Astrocyte (in vitro differentiated cells and primary cell): ENCODE measurements around the gene SPP2. TPM values are rescaled to one million over a fixed set of nuclear protein-coding genes. Genes with fewer than 3 reads are reported as not detected.

Source experiments
- DNase-seq: peaks from one replicate; pipeline ENCODE4 v3.0.0-alpha.2; 2010; ENCODE audit warnings: low read depth
- FAIRE-seq: peaks from 2 replicates; lab custom pipeline; 2011; peaks lifted over from hg19 to GRCh38; lab: Jason Lieb, UNC
- H2AFZ ChIP-seq: 2 replicates; pipeline ENCODE4 v1.6.0; 2012; ENCODE audit warnings: low read depth, low read length, inconsistent platforms
- H3K27ac ChIP-seq: 2 replicates; pipeline ENCODE4 v1.5.1; 2011; ENCODE audit warnings: low read depth, low read length, inconsistent platforms
- H3K27me3 ChIP-seq: 2 replicates; pipeline ENCODE4 v1.6.0; 2011; ENCODE audit warnings: low read length, inconsistent platforms; ENCODE audit not compliant: insufficient read depth
- H3K36me3 ChIP-seq: 2 replicates; pipeline ENCODE4 v1.5.1; 2011; ENCODE audit warnings: low read length, inconsistent platforms; ENCODE audit not compliant: insufficient read depth
- H3K4me1 ChIP-seq: 2 replicates; pipeline ENCODE4 v1.5.1; 2011; ENCODE audit warnings: low read length, inconsistent platforms; ENCODE audit not compliant: insufficient read depth
- H3K4me2 ChIP-seq: 2 replicates; pipeline ENCODE4 v1.6.0; 2012; ENCODE audit warnings: low read length, inconsistent platforms
- H3K4me3 ChIP-seq: 2 replicates; pipeline ENCODE4 v1.5.1; 2011; ENCODE audit warnings: low read depth, mild to moderate bottlenecking, low read length, inconsistent platforms; ENCODE audit not compliant: insufficient read depth
- H3K79me2 ChIP-seq: 2 replicates; pipeline ENCODE4 v1.6.0; 2012; ENCODE audit warnings: mild to moderate bottlenecking, low read length, inconsistent platforms; ENCODE audit not compliant: insufficient read depth
- H3K9ac ChIP-seq: 2 replicates; pipeline ENCODE4 v1.6.0; 2012; ENCODE audit warnings: mild to moderate bottlenecking, low read length, inconsistent platforms
- H3K9me3 ChIP-seq: 2 replicates; pipeline ENCODE4 v1.5.1; 2012; ENCODE audit warnings: low read depth, mild to moderate bottlenecking, low read length, inconsistent platforms; ENCODE audit not compliant: insufficient read depth
- H4K20me1 ChIP-seq: 2 replicates; pipeline ENCODE4 v1.6.0; 2012; ENCODE audit warnings: low read length, inconsistent platforms; ENCODE audit not compliant: insufficient read depth
- H3K27ac Mint-ChIP-seq: one replicate; pipeline ENCODE4 v1.8.0; 2021; ENCODE audit warnings: mild to moderate bottlenecking, mixed read lengths; ENCODE audit not compliant: unreplicated experiment
- H3K27me3 Mint-ChIP-seq: one replicate; pipeline ENCODE4 v1.8.0; 2021; ENCODE audit warnings: low read depth, mixed read lengths; ENCODE audit not compliant: unreplicated experiment
- H3K36me3 Mint-ChIP-seq: one replicate; pipeline ENCODE4 v1.8.0; 2021; ENCODE audit warnings: low read depth, mixed read lengths; ENCODE audit not compliant: unreplicated experiment
- H3K4me1 Mint-ChIP-seq: one replicate; pipeline ENCODE4 v1.8.0; 2021; ENCODE audit warnings: low read depth, mixed read lengths; ENCODE audit not compliant: unreplicated experiment
- H3K4me3 Mint-ChIP-seq: one replicate; pipeline ENCODE4 v1.8.0; 2021; ENCODE audit warnings: mild to moderate bottlenecking, moderate library complexity, mixed read lengths; ENCODE audit not compliant: unreplicated experiment
- H3K9me3 Mint-ChIP-seq: one replicate; pipeline ENCODE4 v1.8.0; 2021; ENCODE audit warnings: mild to moderate bottlenecking, mixed read lengths; ENCODE audit not compliant: unreplicated experiment
- EZH2 ChIP-seq: IDR thresholded peaks from 2 replicates; pipeline ENCODE4 v1.6.1; 2012; ENCODE audit warnings: mild to moderate bottlenecking, low read length, inconsistent platforms; ENCODE audit not compliant: insufficient read depth
- total RNA-seq: library from RNA; stranded (reverse); gene quantifications from 2 replicates; pipeline ENCODE4 v1.2.1, GENCODE V29; 2021
- TF ChIP-seq, protein P1 (sequence below): IDR thresholded peaks from 2 replicates; pipeline ENCODE4 v1.5.1; 2011; ENCODE audit warnings: low read depth, mild to moderate bottlenecking, inconsistent platforms, low read length, moderate library complexity; ENCODE audit not compliant: insufficient read depth

Gene SPP2
- total RNA-seq, 1 donor from 2014 or later = not detected

DNA sequence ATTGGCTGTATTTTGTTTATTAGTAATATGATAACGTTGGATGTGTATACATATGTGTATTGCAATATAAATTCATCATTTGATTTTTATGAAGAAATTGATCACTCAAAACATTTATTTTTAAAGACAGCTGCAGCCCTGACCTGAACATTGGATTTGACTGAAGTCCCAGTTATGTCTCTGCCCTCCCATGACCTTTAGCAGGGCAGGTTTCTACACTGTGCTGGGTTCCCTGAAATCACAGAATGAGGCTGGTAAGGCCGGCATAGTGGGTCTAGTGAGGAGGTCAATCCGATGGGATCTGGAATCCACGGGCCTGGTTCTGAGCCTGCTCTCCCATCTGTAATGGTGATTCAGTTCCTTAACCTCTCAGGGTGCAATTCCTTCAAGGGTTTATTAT is 22.0 kb downstream of the SPP2 start:
- Histone ChIP-seq H3K9ac (no peak overlapping the region), H3K27me3 (no peaks in the 10 kb centered on the region), H3K4me2 (no peak overlapping the region), H3K9me3 (no peaks in the 10 kb centered on the region), H3K4me3 (no peak overlapping the region), H2AFZ (no peak overlapping the region), H3K27ac (no peak overlapping the region), H3K4me1 (no peaks in the 10 kb centered on the region), H4K20me1 (no peaks in the 10 kb centered on the region), H3K36me3 (no peaks in the 10 kb centered on the region), H3K79me2 (no peaks in the 10 kb centered on the region)
- Mint-ChIP-seq H3K27me3 (peaks cover 5% of the 10 kb centered on the region), H3K36me3 (no peaks in the 10 kb centered on the region), H3K27ac (no peak overlapping the region), H3K4me3 (no peak overlapping the region), H3K4me1 (peaks cover 2% of the 10 kb centered on the region), H3K9me3 (peaks cover 6% of the 10 kb centered on the region)
- FAIRE-seq = no peak
- TF ChIP-seq EZH2 = no peak
- TF ChIP-seq, protein P1, sequence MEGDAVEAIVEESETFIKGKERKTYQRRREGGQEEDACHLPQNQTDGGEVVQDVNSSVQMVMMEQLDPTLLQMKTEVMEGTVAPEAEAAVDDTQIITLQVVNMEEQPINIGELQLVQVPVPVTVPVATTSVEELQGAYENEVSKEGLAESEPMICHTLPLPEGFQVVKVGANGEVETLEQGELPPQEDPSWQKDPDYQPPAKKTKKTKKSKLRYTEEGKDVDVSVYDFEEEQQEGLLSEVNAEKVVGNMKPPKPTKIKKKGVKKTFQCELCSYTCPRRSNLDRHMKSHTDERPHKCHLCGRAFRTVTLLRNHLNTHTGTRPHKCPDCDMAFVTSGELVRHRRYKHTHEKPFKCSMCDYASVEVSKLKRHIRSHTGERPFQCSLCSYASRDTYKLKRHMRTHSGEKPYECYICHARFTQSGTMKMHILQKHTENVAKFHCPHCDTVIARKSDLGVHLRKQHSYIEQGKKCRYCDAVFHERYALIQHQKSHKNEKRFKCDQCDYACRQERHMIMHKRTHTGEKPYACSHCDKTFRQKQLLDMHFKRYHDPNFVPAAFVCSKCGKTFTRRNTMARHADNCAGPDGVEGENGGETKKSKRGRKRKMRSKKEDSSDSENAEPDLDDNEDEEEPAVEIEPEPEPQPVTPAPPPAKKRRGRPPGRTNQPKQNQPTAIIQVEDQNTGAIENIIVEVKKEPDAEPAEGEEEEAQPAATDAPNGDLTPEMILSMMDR = no peak
- no peak for DNase-seq

DNA sequence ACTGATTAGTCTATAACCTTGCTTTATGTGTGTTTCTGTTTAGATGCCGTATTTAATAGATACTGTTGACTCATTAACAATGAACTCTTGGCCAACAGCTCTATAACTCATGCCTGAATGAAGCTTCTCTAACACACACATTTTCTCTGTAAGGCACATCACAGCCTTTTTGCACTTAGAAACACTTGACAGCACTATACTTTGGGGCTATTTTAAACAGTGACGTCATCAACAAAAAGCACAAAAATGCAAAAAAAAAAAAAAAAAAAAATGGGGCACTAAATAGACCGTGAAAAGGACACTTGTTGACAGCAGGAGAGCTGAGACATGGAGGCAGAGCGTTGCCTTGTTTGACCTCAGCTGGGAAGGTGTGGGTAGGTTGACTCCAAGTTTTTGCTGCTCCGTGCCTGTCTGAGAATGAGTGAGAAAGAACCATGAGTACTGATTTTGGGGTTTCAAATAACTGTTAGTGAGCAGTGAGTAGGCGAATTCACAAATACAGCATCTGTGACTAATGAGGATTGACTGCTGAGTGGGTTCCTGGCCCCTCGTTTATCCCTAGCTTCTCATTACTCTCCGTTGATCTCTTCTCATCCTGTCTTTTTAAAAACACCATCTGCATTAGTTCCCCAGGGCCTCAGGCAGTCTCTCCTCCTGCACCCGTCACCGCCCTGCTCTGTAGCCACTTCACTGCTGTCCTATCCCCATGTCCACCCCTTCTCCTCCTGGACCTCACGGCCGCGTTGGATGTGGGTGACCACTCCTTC is 24.4 kb downstream of the SPP2 start:
- Histone ChIP-seq H3K4me3 (no peak overlapping the region), H3K36me3 (no peaks in the 10 kb centered on the region), H3K9me3 (no peaks in the 10 kb centered on the region), H3K9ac (no peak overlapping the region), H3K4me2 (no peak overlapping the region), H3K4me1 (no peaks in the 10 kb centered on the region), H3K79me2 (no peaks in the 10 kb centered on the region), H3K27ac (no peak overlapping the region), H3K27me3 (no peaks in the 10 kb centered on the region), H2AFZ (no peak overlapping the region), H4K20me1 (no peaks in the 10 kb centered on the region)
- DNase-seq (peak; percentile 38), FAIRE-seq (no peak)
- Mint-ChIP-seq H3K27ac (no peak overlapping the region), H3K9me3 (peaks cover 3% of the 10 kb centered on the region), H3K4me1 (peaks cover 2% of the 10 kb centered on the region), H3K27me3 (peaks cover 5% of the 10 kb centered on the region), H3K4me3 (no peak overlapping the region), H3K36me3 (no peaks in the 10 kb centered on the region)
- TF ChIP-seq, protein P1 = no peak
- no peak for TF ChIP-seq EZH2

DNA sequence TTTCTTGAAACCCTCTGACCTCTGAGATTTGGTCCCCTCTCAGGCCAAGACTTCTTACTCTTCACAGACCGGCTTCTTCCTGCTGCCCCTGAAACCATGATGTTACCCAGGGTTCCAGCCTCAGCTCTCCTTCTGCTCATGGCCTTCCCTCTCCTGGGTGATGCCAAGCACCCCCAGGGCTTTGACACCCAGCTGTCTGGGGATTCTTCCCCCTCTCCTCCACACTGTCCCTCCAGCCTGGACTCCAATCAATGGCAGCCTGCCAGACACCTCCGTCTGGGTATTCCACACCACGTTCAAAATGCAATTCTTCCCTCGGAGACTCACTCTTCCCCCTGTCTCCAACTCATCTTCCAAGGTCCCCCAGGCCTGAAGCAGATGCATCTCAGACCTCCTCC is 25.0 kb downstream of the SPP2 start:
- no peak overlapping the region for H3K27ac ChIP-seq
- no peaks in the 10 kb centered on the region for H3K36me3 ChIP-seq
- FAIRE-seq (no peak), DNase-seq (no peak)
- no peak overlapping the region for H3K9ac ChIP-seq
- H2AFZ ChIP-seq = no peak overlapping the region
- Mint-ChIP-seq H3K27ac (peak overlapping the region; percentile 12), H3K36me3 (no peaks in the 10 kb centered on the region), H3K4me1 (peaks cover 2% of the 10 kb centered on the region), H3K4me3 (no peak overlapping the region), H3K27me3 (peaks cover 5% of the 10 kb centered on the region), H3K9me3 (peaks cover 3% of the 10 kb centered on the region)
- no peaks in the 10 kb centered on the region for H3K27me3 ChIP-seq
- no peaks in the 10 kb centered on the region for H3K79me2 ChIP-seq
- H3K4me1 ChIP-seq = no peaks in the 10 kb centered on the region
- no peak overlapping the region for H3K4me2 ChIP-seq
- no peak overlapping the region for H3K4me3 ChIP-seq
- TF ChIP-seq, protein P1 = no peak
- TF ChIP-seq EZH2 = no peak
- H3K9me3 ChIP-seq = no peaks in the 10 kb centered on the region
- no peaks in the 10 kb centered on the region for H4K20me1 ChIP-seq
